NCI-H2171 (cell line): ENCODE results near the gene PARK7.

ENCODE experiments used
- DNase-seq: peaks from one replicate; lab custom pipeline; 2025; lab: John Stamatoyannopoulos, UW

The PARK7 gene

DNA sequence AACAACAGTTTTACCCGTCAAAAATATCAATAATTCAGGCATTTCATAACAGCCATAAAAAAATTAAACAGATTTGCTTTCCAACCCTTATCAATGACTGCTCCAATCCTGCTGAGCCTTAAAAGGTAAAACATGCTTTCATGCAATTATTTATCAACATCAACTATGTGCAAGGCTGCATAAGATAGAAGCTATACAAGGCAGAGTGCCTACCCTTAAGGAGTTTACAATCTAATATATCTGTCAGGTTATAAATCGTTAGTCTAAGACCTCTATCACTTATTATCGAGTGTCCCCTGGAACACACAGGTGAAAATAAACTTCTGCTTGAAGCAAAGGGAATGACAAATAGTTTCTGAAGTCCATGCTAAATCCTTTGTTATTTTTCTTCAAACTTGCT, 62.8 kb downstream of the PARK7 start:
- DNase-seq: no peak

DNA sequence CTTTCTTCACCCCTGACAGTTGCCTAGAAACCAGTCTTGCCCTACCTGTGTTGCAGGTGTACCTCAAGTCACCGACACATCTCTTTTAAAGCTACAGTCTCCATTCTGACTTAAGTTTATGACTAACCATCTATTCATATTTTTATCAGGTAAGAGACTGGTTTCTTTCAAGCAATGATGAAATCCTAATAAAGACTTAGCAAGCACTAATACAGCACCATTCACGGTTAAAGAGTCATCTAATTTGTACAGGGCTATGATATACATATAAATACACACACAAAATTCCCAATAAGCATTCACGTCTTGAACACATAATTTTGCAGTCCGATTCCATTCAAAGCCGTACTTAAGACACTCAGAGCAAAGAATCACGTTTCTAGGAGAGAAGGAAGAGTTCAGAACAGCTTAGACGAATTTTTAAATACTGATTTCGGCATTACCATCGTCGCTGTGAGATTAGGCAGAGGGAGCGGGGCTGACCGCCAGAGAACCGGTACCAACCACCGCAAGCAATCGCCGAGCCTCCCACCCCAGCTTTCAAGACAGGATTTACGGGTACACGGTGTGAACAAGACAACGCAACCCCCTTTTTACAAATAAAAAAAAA, 63.7 kb downstream of the PARK7 start:
- DNase-seq: no peak

DNA sequence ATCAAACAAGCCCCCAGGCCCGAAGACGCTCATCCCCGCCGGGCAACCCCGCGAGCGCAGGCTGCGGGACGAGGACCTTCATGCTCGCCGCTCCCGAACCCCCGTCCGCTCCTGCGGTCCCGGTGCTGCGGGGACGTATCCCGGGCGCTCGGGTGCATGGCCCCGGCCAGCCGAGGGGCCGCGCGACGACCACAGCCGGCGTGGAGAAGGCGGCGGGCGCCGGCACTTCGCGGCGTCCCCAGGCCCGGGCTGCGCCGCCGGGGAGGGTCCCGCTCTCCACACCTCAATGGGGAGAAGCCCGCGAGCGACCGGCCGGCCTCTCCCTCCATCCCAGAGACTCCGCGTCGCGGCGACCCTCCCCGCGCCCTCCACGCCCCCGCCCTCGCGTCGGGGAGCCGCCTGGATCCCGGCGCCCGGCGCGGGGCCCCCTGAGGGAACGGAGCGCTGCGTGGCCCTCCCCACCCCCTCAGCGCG, 64.2 kb downstream of the PARK7 start:
- DNase-seq: no peak

DNA sequence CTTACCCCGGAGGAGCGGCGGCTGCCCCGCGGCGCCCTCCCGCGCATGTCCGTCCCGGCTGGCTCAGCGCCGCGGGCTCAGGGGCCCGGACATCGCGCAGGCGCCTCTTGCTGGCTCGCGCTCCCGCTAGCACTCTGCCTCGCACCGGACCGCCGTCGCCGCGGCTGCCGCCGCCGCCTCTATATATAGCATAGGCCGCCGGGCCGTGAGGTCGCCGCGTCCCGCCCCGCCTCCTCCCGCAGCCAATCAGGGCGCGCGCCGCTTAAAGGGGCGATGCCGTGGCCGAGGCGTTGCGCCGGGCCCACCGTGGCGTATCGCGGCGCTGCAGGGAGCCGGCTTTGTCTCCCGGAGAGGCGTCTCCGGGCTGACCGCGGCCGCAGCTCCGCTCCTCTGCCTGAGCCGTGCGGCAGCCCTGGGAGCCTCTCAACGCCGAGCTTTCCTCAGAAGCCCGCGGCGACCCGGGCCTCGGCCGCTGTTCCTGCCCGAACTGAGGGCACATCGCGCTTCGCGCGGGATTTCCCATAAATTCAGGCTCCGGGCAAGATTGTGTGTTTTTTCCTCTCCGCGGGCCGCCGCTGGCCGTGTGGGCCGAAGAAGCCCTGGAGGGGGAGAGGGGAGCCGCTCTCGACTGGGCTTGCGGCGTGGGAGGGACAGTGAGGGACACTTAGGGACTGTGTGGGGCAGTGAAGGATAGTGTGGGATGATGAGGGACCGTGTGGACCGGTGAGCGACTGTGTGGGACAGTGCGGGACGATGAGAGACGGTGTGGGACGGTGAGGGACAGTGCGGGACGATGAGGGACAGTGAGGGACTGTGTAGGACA, 64.9 kb downstream of the PARK7 start, which contains the start of gene ERRFI1:
ERRFI1 (minus strand) TSS at position 157 of the 823 bp plus-strand sequence. CDS start 10,690 bp downstream, outside the sequence.
- DNase-seq: peak; percentile 95

DNA sequence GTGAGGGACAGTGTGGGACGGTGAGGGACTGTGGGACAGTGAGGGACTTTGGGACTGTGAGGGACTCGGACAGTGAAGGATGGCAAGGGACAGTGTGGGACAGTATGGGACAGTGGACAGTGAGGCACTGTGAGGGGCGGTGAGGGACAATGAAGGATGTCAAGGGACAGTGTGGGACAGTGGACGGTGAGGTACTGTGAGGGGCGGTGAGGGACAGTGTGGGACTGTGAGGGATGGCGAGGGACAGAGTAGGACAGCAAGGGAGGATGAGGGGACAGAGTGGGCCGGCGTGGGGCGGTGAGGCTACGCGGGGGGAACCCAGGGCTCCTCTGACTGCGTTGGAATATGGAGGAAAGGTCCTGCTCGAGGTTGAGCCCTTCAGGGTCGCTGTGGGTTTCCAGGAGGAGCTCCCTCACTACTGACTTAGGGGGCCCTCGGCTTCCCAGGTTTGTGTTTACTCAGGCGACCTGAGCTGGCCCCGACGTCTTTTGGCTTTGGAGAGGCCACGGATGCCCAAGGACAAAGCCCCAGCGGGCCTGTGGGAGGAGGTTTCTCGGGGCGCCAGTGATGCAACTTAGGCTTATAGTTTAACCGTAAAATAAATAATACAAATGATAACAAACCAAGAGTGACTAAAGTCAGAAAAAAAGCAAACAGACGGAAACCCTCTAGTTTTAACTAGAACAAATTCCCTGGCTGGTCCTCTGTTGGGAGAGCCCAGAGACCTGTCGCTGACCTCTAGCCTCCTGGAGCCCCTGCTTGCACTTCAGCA, 65.7 kb downstream of the PARK7 start:
- no peak for DNase-seq

DNA sequence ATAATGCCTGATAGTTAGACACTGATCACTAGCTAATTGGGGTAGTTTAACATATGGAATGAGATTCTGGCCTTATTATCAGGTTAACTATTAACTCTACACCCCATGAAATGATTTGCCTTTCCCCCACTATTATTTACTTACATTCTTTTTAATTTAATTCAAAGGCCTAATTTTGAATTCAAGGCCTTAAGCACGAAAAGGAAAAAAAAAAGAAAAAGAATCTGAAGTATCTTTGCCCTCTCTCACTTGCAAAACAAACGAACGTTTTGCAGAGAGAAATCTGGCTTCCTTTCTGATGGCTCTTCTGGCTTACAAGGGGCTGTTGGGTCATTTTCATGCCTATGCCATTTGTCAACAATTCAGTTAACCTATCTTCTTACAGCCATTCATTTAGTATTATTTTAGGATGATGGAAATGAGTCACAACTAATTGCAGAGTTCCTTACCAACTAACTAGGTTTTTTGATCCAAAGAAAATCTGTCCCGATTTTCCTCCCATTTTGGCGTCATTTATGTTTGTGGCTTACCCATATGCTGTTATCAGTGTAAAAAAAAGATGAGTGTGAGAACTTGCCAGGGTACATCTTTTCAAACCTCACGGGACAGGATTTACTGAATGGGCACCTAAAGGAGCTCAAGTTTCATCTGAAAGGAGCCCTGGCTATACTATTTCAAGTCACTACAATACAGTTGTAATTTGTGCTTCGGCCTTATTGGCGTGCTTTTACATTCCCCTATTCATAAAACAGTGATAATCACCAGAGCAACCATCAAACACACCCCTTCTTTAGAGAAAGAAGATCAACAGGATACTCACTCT, 66.4 kb downstream of the PARK7 start:
- no peak for DNase-seq

DNA sequence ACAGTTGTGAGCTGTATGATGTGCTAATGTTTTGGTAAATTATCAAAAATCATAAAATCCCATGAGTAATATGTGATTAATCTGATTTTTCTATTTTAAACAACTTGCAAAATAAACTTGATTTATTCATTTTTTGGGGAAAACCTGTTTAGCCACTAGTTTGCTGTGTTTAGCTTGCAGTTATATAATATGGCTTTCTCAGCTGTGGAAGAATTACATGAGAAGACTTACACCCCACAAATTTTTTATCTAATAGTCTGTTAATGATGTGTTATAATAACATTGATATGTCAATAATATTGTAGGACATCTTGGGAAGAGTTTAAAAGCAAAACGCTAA, 67.0 kb downstream of the PARK7 start:
- DNase-seq: no peak

DNA sequence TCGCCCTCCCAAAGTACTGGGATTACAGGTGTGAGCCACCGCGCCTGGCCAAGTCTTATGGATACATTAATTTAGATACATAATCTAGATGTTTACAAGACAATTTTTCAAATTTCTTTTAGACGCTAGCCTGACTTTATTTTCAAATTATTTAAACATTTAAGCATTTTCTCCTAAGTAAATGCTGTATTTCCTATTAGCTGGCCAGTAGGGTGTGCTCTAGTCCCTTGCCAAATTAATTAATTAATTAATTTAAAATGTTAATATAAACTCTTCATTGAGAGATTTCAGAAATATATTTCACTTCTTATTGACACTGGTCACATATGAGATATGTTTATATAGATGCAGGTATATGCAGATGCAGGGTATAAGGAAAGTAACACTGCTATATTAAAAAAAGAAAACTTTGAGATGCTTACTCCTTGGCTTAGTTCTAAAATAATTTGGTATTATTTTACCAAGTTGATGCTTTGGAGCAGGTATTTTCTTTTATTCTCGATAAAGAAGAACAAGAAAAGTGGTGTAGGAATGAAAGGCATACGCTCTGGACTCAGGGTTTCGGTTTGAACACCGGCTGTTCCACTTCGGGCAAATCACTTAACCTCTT, 69.8 kb downstream of the PARK7 start:
- DNase-seq: no peak

DNA sequence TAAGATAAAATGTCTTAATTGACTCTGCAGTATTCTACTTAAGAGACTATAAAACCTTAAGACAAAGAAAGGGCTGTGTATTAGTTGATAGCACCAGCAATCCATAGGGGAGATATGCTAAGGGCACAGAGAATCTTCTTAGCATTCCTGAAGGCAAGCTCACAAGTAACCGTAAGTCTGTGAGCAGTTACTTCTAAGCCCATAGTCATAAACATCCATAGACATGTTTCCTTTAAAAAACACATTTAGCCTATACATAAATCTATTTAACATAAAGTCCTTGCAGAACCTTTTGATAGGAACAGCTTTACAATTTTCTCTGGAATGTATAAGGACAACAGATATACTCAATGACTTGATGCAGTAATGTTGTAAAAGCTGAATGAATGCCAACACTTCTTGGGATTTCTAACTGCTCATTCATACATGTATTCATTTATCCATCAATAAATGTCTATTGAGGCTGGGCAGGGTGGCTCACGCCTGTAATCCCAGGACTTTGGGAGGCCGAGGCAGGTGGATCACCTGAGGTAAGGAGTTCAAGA, 70.9 kb downstream of the PARK7 start:
- DNase-seq: no peak

DNA sequence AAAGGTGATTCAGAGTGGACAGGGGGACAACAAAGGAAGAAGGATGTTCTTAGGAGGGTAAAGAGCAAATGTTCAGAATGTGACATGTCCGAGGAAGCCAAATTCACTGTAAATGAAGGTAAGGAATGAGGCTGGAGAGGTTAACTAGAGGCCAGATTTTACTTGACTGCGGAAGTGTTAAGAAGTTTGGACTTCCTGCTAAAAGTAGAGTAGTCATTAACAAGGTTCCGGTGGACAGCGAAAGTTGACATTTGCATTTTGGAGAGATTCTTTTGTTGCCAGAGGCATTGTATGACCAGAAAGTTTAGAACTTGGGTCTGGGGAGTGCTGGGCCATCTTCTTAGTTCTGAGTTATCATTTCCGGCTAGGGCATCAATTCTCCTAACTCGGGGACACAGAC, 71.8 kb downstream of the PARK7 start:
- no peak for DNase-seq
